HL-60 (cell line): ENCODE data around the gene EXOC3L2.

Source experiments
- DNase-seq, 2 experiments: peaks; one replicate each; pipeline ENCODE4 v3.0.0-alpha.2; 2010 to 2020; ENCODE audit warnings: low read depth in 1 of 2, low spot score in 1 of 2
- H3K27ac ChIP-seq: fragments of 250-450 bp; sonication (Bioruptor Pico); replicated peaks from 2 replicates; pipeline ENCODE4 v1.5.1; 2020; ENCODE audit warnings: mild to moderate bottlenecking, moderate library complexity
- H3K27me3 ChIP-seq: fragments of 250-450 bp; sonication (Bioruptor Pico); 2 replicates; pipeline ENCODE4 v1.5.1; 2021; ENCODE audit warnings: mild to moderate bottlenecking, moderate library complexity; ENCODE audit not compliant: insufficient read depth, poor library complexity, severe bottlenecking
- H3K4me3 ChIP-seq: replicated peaks from 2 replicates; pipeline ENCODE4 v1.5.1; 2011; ENCODE audit warnings: mild to moderate bottlenecking, control low read depth, low read length; ENCODE audit not compliant: insufficient read depth
- GABPA ChIP-seq: IDR thresholded peaks from 2 replicates; pipeline ENCODE4 v1.6.1; 2012; ENCODE audit warnings: low read depth
- POLR2AphosphoS5 ChIP-seq: IDR thresholded peaks from 2 replicates; pipeline ENCODE4 v1.6.1; 2012; ENCODE audit warnings: low read depth
- SPI1 ChIP-seq: IDR thresholded peaks from 2 replicates; pipeline ENCODE4 v1.6.1; 2012; ENCODE audit warnings: low read depth, mild to moderate bottlenecking, borderline replicate concordance
- TF ChIP-seq, protein P1 (sequence below): IDR thresholded peaks from 2 replicates; pipeline ENCODE4 v1.6.1; 2012; ENCODE audit warnings: low read depth; ENCODE audit not compliant: insufficient replicate concordance
- TF ChIP-seq, protein P2 (sequence below): IDR thresholded peaks from one replicate; pipeline ENCODE4 v1.5.1; 2011; ENCODE audit warnings: low read length, control low read depth, inconsistent platforms; ENCODE audit not compliant: insufficient read depth

EXOC3L2 gene

DNA sequence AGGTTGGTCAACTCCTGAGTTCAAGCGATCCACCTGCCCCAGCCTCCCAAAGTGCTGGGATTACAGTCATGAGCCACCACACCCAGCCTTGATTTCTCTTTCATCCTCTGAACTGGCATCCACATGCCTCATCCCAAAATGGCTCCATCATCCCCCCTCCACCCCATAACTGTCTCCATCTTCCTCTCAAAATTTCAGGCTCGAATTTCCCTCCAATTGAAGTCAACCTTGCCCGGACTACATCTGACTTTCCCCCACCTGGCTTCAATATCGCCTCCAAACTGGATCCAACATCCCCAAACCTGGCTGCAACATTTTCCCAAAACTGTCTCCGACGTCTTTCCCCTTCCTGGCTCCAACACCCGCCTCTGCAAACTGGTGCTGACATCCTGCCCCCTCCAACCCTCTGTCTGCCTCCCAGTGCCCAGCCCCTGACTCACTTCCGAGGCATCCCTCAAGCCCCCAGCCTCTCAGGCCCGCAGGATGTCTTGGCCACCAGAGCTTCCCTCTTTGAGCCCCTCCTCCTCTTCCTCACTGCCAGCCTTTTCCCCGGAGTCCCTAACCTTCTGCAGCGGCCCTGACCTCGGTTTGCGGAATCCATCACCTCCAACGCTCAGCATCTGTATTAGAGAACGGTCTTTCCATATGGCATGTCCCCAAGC is 943 bp downstream of the EXOC3L2 start:
- TF ChIP-seq GABPA, result no peak
- TF ChIP-seq, protein P1, sequence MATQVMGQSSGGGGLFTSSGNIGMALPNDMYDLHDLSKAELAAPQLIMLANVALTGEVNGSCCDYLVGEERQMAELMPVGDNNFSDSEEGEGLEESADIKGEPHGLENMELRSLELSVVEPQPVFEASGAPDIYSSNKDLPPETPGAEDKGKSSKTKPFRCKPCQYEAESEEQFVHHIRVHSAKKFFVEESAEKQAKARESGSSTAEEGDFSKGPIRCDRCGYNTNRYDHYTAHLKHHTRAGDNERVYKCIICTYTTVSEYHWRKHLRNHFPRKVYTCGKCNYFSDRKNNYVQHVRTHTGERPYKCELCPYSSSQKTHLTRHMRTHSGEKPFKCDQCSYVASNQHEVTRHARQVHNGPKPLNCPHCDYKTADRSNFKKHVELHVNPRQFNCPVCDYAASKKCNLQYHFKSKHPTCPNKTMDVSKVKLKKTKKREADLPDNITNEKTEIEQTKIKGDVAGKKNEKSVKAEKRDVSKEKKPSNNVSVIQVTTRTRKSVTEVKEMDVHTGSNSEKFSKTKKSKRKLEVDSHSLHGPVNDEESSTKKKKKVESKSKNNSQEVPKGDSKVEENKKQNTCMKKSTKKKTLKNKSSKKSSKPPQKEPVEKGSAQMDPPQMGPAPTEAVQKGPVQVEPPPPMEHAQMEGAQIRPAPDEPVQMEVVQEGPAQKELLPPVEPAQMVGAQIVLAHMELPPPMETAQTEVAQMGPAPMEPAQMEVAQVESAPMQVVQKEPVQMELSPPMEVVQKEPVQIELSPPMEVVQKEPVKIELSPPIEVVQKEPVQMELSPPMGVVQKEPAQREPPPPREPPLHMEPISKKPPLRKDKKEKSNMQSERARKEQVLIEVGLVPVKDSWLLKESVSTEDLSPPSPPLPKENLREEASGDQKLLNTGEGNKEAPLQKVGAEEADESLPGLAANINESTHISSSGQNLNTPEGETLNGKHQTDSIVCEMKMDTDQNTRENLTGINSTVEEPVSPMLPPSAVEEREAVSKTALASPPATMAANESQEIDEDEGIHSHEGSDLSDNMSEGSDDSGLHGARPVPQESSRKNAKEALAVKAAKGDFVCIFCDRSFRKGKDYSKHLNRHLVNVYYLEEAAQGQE, result no peak
- no peak for TF ChIP-seq POLR2AphosphoS5
- TF ChIP-seq, protein P2, sequence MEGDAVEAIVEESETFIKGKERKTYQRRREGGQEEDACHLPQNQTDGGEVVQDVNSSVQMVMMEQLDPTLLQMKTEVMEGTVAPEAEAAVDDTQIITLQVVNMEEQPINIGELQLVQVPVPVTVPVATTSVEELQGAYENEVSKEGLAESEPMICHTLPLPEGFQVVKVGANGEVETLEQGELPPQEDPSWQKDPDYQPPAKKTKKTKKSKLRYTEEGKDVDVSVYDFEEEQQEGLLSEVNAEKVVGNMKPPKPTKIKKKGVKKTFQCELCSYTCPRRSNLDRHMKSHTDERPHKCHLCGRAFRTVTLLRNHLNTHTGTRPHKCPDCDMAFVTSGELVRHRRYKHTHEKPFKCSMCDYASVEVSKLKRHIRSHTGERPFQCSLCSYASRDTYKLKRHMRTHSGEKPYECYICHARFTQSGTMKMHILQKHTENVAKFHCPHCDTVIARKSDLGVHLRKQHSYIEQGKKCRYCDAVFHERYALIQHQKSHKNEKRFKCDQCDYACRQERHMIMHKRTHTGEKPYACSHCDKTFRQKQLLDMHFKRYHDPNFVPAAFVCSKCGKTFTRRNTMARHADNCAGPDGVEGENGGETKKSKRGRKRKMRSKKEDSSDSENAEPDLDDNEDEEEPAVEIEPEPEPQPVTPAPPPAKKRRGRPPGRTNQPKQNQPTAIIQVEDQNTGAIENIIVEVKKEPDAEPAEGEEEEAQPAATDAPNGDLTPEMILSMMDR, result no peak
- TF ChIP-seq SPI1, result no peak
- H3K27me3 ChIP-seq, result no peaks in the 10 kb centered on the region
- no peak overlapping the region for H3K27ac ChIP-seq
- no peak overlapping the region for H3K4me3 ChIP-seq
- DNase-seq, result no peak

DNA sequence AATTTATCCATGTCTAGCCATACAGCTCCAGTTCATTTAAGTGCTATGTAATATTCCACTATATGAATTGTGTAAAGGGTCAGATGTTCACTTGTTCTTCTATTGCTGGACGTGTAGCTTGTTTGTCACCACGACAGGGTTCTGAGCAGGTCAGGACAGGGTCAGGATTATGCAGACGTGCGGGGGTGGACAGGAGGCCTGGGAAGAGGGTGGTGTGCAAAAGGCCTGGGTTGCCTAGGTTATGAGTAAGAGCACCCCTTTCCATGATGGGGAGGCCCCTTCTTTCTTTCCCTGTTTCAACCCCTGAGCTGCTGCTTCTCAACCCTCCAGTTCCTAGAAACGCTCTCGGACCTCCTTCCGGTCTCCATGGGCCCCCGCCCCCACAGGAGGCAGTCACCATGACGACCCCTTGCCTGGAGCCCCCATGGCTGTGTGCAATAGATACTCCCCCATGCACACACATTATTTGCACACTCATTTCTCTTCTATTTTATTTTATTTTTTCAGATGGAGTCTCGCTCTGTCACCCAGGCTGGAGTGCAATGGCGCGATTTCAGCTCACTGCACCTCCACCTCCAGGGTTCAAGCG is 2.0 kb downstream of the EXOC3L2 start:
- DNase-seq, result no peak
- no peaks in the 10 kb centered on the region for H3K27me3 ChIP-seq
- H3K27ac ChIP-seq, result no peak overlapping the region
- no peak overlapping the region for H3K4me3 ChIP-seq
- TF ChIP-seq, protein P2, result no peak
- no peak for TF ChIP-seq GABPA
- TF ChIP-seq POLR2AphosphoS5, result no peak
- TF ChIP-seq, protein P1, result no peak
- TF ChIP-seq SPI1, result no peak

DNA sequence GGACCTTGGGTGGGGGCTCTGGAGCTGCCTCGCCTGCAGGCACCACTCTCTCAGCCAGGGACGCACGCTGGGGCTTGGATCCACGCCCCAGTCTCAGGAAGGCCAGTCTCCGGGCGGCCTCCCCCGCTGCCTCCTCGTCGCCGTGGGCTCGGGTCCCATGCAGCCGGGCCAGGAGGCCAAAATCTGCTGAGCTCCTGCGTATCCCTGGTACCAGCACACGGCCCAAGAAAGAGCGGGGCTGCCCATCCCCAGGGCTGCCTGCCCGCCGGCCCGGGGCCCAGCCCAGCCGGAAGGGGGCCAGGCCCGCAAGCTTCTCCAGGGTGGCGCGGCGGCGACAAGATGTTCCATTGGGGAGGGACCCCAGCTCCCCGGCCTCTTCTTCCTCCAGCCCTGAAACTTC is 6.7 kb downstream of the EXOC3L2 start:
- no peak overlapping the region for H3K4me3 ChIP-seq
- TF ChIP-seq, protein P2, result no peak
- TF ChIP-seq, protein P1, result no peak
- TF ChIP-seq GABPA (no peak), POLR2AphosphoS5 (no peak), SPI1 (no peak)
- peaks cover 10% of the 10 kb centered on the region for H3K27me3 ChIP-seq
- H3K27ac ChIP-seq, result no peak overlapping the region
- no peak for DNase-seq
